ENCODE results near the gene CDH15.

Gene CDH15

GRCh38 chr16:89179148-89179484, 7.6 kb downstream of the CDH15 start:
- Histone ChIP-seq H4K20me1 (ENCODE audit: low read depth, low read length) (no peaks in the 10 kb centered on the region), H3K9ac (ENCODE audit: low read length) (no peak overlapping the region), H3K9me3 (ENCODE audit: insufficient read depth, low read length) (no peaks in the 10 kb centered on the region), H3K9me2 (replicated peaks; ENCODE audit: insufficient read depth, low read length) (no peaks in the 10 kb centered on the region), H3K4me3 (ENCODE audit: insufficient read depth, low read length, poor library complexity, severe bottlenecking) (no peak overlapping the region), H3K79me2 (ENCODE audit: insufficient read depth, low read length) (no peaks in the 10 kb centered on the region), H2AFZ (ENCODE audit: low read depth, low read length, severe bottlenecking) (no peak overlapping the region), H3K4me2 (ENCODE audit: low read depth, low read length, poor library complexity, severe bottlenecking) (no peak overlapping the region), H3K36me3 (ENCODE audit: low read length) (no peaks in the 10 kb centered on the region), H3K27ac (ENCODE audit: low read depth, low read length) (no peak overlapping the region), H3K27me3 (ENCODE audit: low read length) (no peaks in the 10 kb centered on the region), H3F3A (ENCODE audit: insufficient read depth) (no peaks in the 10 kb centered on the region)
- TF ChIP-seq EZH2phosphoT487 (conservative IDR thresholded peaks at IDR 0.05; ENCODE audit: low read length) = no peak
- TF ChIP-seq, protein P1, sequence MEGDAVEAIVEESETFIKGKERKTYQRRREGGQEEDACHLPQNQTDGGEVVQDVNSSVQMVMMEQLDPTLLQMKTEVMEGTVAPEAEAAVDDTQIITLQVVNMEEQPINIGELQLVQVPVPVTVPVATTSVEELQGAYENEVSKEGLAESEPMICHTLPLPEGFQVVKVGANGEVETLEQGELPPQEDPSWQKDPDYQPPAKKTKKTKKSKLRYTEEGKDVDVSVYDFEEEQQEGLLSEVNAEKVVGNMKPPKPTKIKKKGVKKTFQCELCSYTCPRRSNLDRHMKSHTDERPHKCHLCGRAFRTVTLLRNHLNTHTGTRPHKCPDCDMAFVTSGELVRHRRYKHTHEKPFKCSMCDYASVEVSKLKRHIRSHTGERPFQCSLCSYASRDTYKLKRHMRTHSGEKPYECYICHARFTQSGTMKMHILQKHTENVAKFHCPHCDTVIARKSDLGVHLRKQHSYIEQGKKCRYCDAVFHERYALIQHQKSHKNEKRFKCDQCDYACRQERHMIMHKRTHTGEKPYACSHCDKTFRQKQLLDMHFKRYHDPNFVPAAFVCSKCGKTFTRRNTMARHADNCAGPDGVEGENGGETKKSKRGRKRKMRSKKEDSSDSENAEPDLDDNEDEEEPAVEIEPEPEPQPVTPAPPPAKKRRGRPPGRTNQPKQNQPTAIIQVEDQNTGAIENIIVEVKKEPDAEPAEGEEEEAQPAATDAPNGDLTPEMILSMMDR (IDR thresholded peaks at IDR 0.05; ENCODE audit: insufficient read depth, low read length, poor library complexity, severe bottlenecking) = no peak

DNA sequence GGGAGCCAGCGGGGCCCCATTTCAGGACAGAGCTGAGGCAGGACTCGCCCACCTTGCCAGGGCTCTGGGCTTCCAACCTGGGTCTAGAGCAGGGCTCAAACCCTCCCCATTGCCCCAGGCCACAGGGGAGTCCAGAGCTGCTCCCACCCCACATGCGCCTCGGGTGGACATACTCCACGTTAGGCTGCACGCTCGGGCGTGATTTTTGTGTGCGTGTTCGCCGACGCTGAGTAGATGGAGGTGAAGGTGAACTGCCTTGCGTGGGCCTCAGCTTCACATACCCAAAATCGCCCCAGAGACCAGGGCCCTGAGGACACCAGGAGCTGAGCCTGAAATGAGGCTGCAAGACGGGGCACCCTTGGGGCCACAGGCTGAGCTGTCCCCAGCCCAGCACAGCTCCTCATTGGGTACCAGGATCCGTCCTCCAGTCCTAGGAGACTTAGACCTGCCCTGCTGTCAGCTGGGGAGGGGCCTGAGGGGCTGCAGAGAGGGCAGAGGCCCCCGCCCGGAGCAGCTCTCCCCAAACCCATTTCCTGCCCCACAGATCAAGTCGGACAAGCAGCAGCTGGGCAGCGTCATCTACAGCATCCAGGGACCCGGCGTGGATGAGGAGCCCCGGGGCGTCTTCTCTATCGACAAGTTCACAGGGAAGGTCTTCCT, 8.2 kb downstream of the CDH15 start:
- H3F3A ChIP-seq (ENCODE audit: insufficient read depth) = no peaks in the 10 kb centered on the region
- no peaks in the 10 kb centered on the region for H3K9me2 ChIP-seq (replicated peaks; ENCODE audit: insufficient read depth, low read length)
- no peaks in the 10 kb centered on the region for H3K27me3 ChIP-seq (ENCODE audit: low read length)
- H3K4me3 ChIP-seq (ENCODE audit: insufficient read depth, low read length, poor library complexity, severe bottlenecking) = no peak overlapping the region
- H3K9ac ChIP-seq (ENCODE audit: low read length) = no peak overlapping the region
- H4K20me1 ChIP-seq (ENCODE audit: low read depth, low read length) = no peaks in the 10 kb centered on the region
- H3K27ac ChIP-seq (ENCODE audit: low read depth, low read length) = no peak overlapping the region
- H3K36me3 ChIP-seq (ENCODE audit: low read length) = no peaks in the 10 kb centered on the region
- H2AFZ ChIP-seq (ENCODE audit: low read depth, low read length, severe bottlenecking) = no peak overlapping the region
- no peaks in the 10 kb centered on the region for H3K9me3 ChIP-seq (ENCODE audit: insufficient read depth, low read length)
- TF ChIP-seq EZH2phosphoT487 (conservative IDR thresholded peaks at IDR 0.05; ENCODE audit: low read length) = no peak
- TF ChIP-seq, protein P1 (IDR thresholded peaks at IDR 0.05; ENCODE audit: insufficient read depth, low read length, poor library complexity, severe bottlenecking) = no peak
- H3K4me2 ChIP-seq (ENCODE audit: low read depth, low read length, poor library complexity, severe bottlenecking) = no peak overlapping the region
- H3K79me2 ChIP-seq (ENCODE audit: insufficient read depth, low read length) = no peaks in the 10 kb centered on the region

DNA sequence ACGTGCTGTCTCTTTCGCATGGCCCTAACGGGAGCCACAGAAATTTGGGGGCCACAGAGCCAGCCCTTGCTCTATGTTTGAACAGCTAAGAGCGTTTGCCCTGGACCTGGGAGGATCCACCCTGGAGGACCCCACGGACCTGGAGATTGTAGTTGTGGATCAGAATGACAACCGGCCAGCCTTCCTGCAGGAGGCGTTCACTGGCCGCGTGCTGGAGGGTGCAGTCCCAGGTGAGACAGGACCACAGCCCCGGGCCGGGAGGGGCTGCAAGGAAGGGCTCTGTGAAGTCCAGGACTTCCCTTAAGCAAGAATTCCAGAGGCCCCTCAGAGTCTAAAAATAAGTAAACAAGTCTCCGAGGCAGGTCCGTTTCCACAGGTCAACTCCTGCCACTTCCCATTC, 11.9 kb downstream of the CDH15 start:
- Histone ChIP-seq H3F3A (ENCODE audit: insufficient read depth) (no peaks in the 10 kb centered on the region), H3K27ac (ENCODE audit: low read depth, low read length) (no peak overlapping the region), H3K9me3 (ENCODE audit: insufficient read depth, low read length) (no peaks in the 10 kb centered on the region), H4K20me1 (ENCODE audit: low read depth, low read length) (no peaks in the 10 kb centered on the region), H3K79me2 (ENCODE audit: insufficient read depth, low read length) (no peaks in the 10 kb centered on the region), H3K36me3 (ENCODE audit: low read length) (no peaks in the 10 kb centered on the region), H3K9ac (ENCODE audit: low read length) (no peak overlapping the region), H2AFZ (ENCODE audit: low read depth, low read length, severe bottlenecking) (no peak overlapping the region), H3K27me3 (ENCODE audit: low read length) (no peaks in the 10 kb centered on the region), H3K9me2 (replicated peaks; ENCODE audit: insufficient read depth, low read length) (no peaks in the 10 kb centered on the region), H3K4me2 (ENCODE audit: low read depth, low read length, poor library complexity, severe bottlenecking) (no peak overlapping the region), H3K4me3 (ENCODE audit: insufficient read depth, low read length, poor library complexity, severe bottlenecking) (no peak overlapping the region)
- no peak for TF ChIP-seq EZH2phosphoT487 (conservative IDR thresholded peaks at IDR 0.05; ENCODE audit: low read length)
- TF ChIP-seq, protein P1 (IDR thresholded peaks at IDR 0.05; ENCODE audit: insufficient read depth, low read length, poor library complexity, severe bottlenecking) = no peak

Data from SU-DHL-6 (cell line).